PC-9 (cell line): ENCODE measurements around the gene SLC25A30. TPM values are rescaled to one million over a fixed set of nuclear protein-coding genes. Genes with fewer than 3 reads are reported as not detected.
A peak's percentile ranks its signal among the peaks of the same experiment; 100 is the strongest.

Experiments used
- BruUV-seq: library from RNA; stranded (reverse); fragments of 400-500 nt; replicated peaks from 2 replicates; lab custom pipeline; 2021; lab: Mats Ljungman, UMichigan
- CTCF ChIA-PET: fragments of 300-600 bp; sonication (Branson Sonifier 250); formaldehyde crosslinking; loops from one replicate; lab custom pipeline; 2022; ENCODE audit warnings: antibody characterized with exemption; lab: Charles Lee
- POLR2A ChIA-PET: fragments of 300-600 bp; sonication (Branson Sonifier 250); formaldehyde crosslinking; loops from one replicate; lab custom pipeline; 2022; ENCODE audit warnings: antibody characterized with exemption; ENCODE audit not compliant: unreplicated experiment; lab: Charles Lee
- DNase-seq, 2 experiments: peaks; one replicate each; pipeline versions ENCODE4 v3.0.0 to v3.0.0-alpha.2; 2015 to 2022; ENCODE audit warnings: mixed read lengths in 1 of 2
- H2AFZ ChIP-seq: fragments of 200-600 bp; sonication (generic); 2 replicates; pipeline ENCODE4 v1.8.1; 2017; ENCODE audit warnings: antibody characterized with exemption
- H3F3A ChIP-seq: fragments of 200-600 bp; sonication (generic); 2 replicates; pipeline ENCODE4 v1.8.1; 2017; ENCODE audit warnings: antibody characterized with exemption, mild to moderate bottlenecking, low read depth; ENCODE audit not compliant: insufficient read depth
- H3K27ac ChIP-seq: fragments of 200-600 bp; sonication (generic); 2 replicates; pipeline ENCODE4 v1.6.1; 2016; ENCODE audit warnings: mixed run types
- H3K27me3 ChIP-seq: fragments of 200-600 bp; sonication (generic); 2 replicates; pipeline ENCODE4 v1.6.1; 2016; ENCODE audit warnings: low read depth, mixed run types; ENCODE audit not compliant: insufficient read depth
- H3K36me3 ChIP-seq: fragments of 200-600 bp; sonication (generic); 2 replicates; pipeline ENCODE4 v1.6.1; 2016; ENCODE audit warnings: low read depth, mixed run types
- H3K4me1 ChIP-seq: fragments of 200-600 bp; sonication (generic); replicated peaks from 2 replicates; pipeline ENCODE4 v1.6.1; 2016; ENCODE audit warnings: mixed run types; ENCODE audit not compliant: insufficient read depth
- H3K4me2 ChIP-seq: fragments of 200-600 bp; sonication (generic); 2 replicates; pipeline ENCODE4 v1.6.1; 2017; ENCODE audit warnings: mixed run types
- H3K4me3 ChIP-seq: fragments of 200-600 bp; sonication (generic); 2 replicates; pipeline ENCODE4 v1.6.1; 2016; ENCODE audit warnings: mixed run types
- H3K79me2 ChIP-seq: fragments of 200-600 bp; sonication (generic); 2 replicates; pipeline ENCODE4 v1.6.1; 2017; ENCODE audit warnings: low read depth, mixed run types
- H3K9me2 ChIP-seq: fragments of 200-600 bp; sonication (generic); 2 replicates; pipeline ENCODE4 v1.8.1; 2017; ENCODE audit warnings: mild to moderate bottlenecking; ENCODE audit not compliant: insufficient read depth
- H3K9me3 ChIP-seq: fragments of 200-600 bp; sonication (generic); 2 replicates; pipeline ENCODE4 v1.8.1; 2016; ENCODE audit warnings: low read depth; ENCODE audit not compliant: insufficient read depth
- H4K20me1 ChIP-seq: fragments of 200-600 bp; sonication (generic); 2 replicates; pipeline ENCODE4 v1.8.1; 2017; ENCODE audit not compliant: insufficient read depth
- CTCF ChIP-seq: fragments of 200-600 bp; sonication (generic); conservative IDR thresholded peaks from 2 replicates; pipeline ENCODE4 v1.6.1; 2017; ENCODE audit warnings: mixed run types, antibody characterized with exemption, mild to moderate bottlenecking, moderate library complexity
- EZH2 ChIP-seq: fragments of 200-600 bp; sonication (generic); IDR thresholded peaks from 2 replicates; pipeline ENCODE4 v1.8.0; 2017; ENCODE audit warnings: antibody characterized with exemption, low read depth
- intact Hi-C: fragments of 100-400 bp; cut with micrococcal nuclease; formaldehyde crosslinking; loops from one replicate; pipeline ENCODE4 v1.10.0; 2022; ENCODE audit not compliant: unreplicated experiment
- total RNA-seq: library from RNA; stranded (reverse); gene quantifications from 2 replicates; pipeline ENCODE4 v1.2.3, GENCODE V29; 2021

The SLC25A30 gene
- total RNA-seq, 1 experiment from 2014 or later = 11.2 TPM

- DNase-seq = no peak
- H3K27me3 ChIP-seq = no peaks in the 10 kb centered on the region
- H2AFZ ChIP-seq = peak overlapping the region; percentile 84
- H4K20me1 ChIP-seq = no peaks in the 10 kb centered on the region
- ChIA-PET POLR2A (interaction anchor here (0.6 kb wide), 1 partner anchor 74 kb away, joined by 3 read pairs; no protein-coding TSS in a partner anchor), CTCF (interaction anchor here (0.5 kb wide), 1 partner anchor 177 kb away, joined by 6 read pairs; no protein-coding TSS in a partner anchor)
- intact Hi-C loops = no loop called here
- peak overlapping the region; percentile 59 for H3K27ac ChIP-seq
- no peaks in the 10 kb centered on the region for H3K9me2 ChIP-seq
- H3K79me2 ChIP-seq = no peaks in the 10 kb centered on the region
- H3K4me3 ChIP-seq = peak overlapping the region; percentile 63
- H3K4me2 ChIP-seq = peak overlapping the region; percentile 95
- peaks cover 11% of the 10 kb centered on the region for H3K4me1 ChIP-seq
- no peaks in the 10 kb centered on the region for H3K36me3 ChIP-seq
- BruUV-seq = no TSS peak
- no peak for TF ChIP-seq CTCF
- no peak for TF ChIP-seq EZH2
- H3F3A ChIP-seq = peaks cover 22% of the 10 kb centered on the region
- H3K9me3 ChIP-seq = no peaks in the 10 kb centered on the region
These were observed 1.6 kb downstream of the SLC25A30 start for GRCh38 chr13:45416516-45417128.

DNA sequence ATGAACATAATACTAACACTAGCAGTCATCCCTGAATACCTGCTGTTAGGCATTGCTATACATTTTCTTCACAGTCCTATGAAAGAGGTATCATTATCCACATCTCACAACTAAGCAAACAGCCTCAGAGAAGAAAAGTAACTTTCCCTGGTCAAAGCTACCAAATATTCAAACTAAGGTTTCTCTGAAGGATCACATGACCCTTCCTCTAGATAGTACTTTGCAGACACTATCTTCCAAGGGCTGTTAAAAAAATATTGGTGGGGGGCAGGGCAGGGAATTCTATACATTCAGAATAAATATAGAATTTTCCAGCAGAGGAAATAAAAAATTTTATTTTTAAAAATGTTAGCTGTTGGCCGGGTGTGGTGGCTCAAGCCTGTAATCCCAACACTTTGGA is 3.1 kb downstream of the SLC25A30 start:
- no peak for TF ChIP-seq EZH2
- TF ChIP-seq CTCF = no peak
- intact Hi-C loops = no loop called here
- H3K36me3 ChIP-seq = no peaks in the 10 kb centered on the region
- ChIA-PET POLR2A (interaction anchor here (0.6 to 0.7 kb wide), 4 partner anchors 74 to 979 kb away, joined by 3 to 7 read pairs (median 6); partner anchors contain the start of gene TPT1), CTCF (interaction anchor here (0.6 kb wide), 1 partner anchor 399 kb away, joined by 3 read pairs; no protein-coding TSS in a partner anchor)
- no TSS peak for BruUV-seq
- no peak overlapping the region for H3K4me3 ChIP-seq
- H3F3A ChIP-seq = peaks cover 22% of the 10 kb centered on the region
- no peak overlapping the region for H3K4me2 ChIP-seq
- no peaks in the 10 kb centered on the region for H4K20me1 ChIP-seq
- no peaks in the 10 kb centered on the region for H3K9me2 ChIP-seq
- H3K27ac ChIP-seq = no peak overlapping the region
- no peaks in the 10 kb centered on the region for H3K27me3 ChIP-seq
- no peak overlapping the region for H2AFZ ChIP-seq
- DNase-seq = no peak
- H3K79me2 ChIP-seq = no peaks in the 10 kb centered on the region
- peaks cover 11% of the 10 kb centered on the region for H3K4me1 ChIP-seq
- H3K9me3 ChIP-seq = no peaks in the 10 kb centered on the region

DNA sequence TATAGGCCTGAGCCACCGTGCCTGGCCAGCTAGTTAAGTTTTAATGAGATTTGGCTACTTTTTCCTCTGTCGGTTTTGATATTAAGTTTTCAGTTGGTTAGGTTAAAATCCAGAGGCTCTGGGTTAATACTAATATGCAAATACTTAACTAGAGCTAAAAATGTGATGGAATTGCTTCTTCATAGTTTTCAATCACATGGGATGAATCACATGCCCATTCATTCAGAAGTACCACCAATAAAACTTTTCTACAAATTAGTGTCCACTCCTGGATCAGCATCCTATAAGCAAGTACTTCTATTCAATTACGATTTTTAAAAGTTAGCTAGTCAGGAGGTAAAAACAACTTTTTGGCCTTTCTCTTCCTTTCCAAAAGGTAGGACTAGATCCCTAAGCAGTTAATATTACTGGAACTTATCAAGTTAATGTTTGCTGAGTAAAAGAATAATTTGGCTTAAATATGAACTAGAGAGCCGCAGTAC is 4.3 kb downstream of the SLC25A30 start:
- Histone ChIP-seq H3F3A (peaks cover 19% of the 10 kb centered on the region), H3K9me2 (no peaks in the 10 kb centered on the region), H3K27ac (no peak overlapping the region), H3K9me3 (no peaks in the 10 kb centered on the region), H3K36me3 (no peaks in the 10 kb centered on the region), H4K20me1 (no peaks in the 10 kb centered on the region), H3K79me2 (no peaks in the 10 kb centered on the region), H3K27me3 (no peaks in the 10 kb centered on the region), H3K4me3 (no peak overlapping the region), H2AFZ (no peak overlapping the region), H3K4me1 (peaks cover 11% of the 10 kb centered on the region), H3K4me2 (no peak overlapping the region)
- CTCF ChIA-PET = no interaction called here
- TF ChIP-seq EZH2 (no peak), CTCF (no peak)
- BruUV-seq = no TSS peak
- DNase-seq = no peak
- POLR2A ChIA-PET = no interaction called here
- intact Hi-C loops = no loop called here
